NCI-H1930 (cell line): ENCODE data around the gene AVPR1B.
"Not testable (repeated sequence)": the region's sequence is repeated elsewhere in the genome, so short reads cannot be mapped to it uniquely, and the experiment has no call there.

Experiments
- DNase-seq, 2 experiments: peaks; one replicate each; lab custom pipeline; 2025; lab: John Stamatoyannopoulos, UW

Gene AVPR1B

GRCh38 chr1:206082831-206083695 is 34.1 kb downstream of the AVPR1B start:
- no peak for DNase-seq

- no peak for DNase-seq
Observed at GRCh38 chr1:206081856-206082255, 35.3 kb downstream of the AVPR1B start.

GRCh38 chr1:206080026-206080820 is 37.0 kb downstream of the AVPR1B start:
- DNase-seq, result no peak

- no peak for DNase-seq
Observed at GRCh38 chr1:206079135-206079534, 38.1 kb downstream of the AVPR1B start.

GRCh38 chr1:206075786-206076755 is 41.1 kb downstream of the AVPR1B start:
- no peak for DNase-seq

- no peak for DNase-seq
Observed at GRCh38 chr1:206074839-206075238, 42.3 kb downstream of the AVPR1B start.

- no peak for DNase-seq
Observed at GRCh38 chr1:206070627-206071304, 46.4 kb downstream of the AVPR1B start.

GRCh38 chr1:206068314-206068713 is 48.9 kb downstream of the AVPR1B start:
- DNase-seq, result no peak

- DNase-seq, result no peak
Observed at GRCh38 chr1:206067486-206068227, 49.5 kb downstream of the AVPR1B start.

GRCh38 chr1:206066479-206067171 is 50.6 kb downstream of the AVPR1B start:
- DNase-seq, result no peak

- no peak for DNase-seq
Observed at GRCh38 chr1:206065547-206066145, 51.5 kb downstream of the AVPR1B start.

- DNase-seq, result not testable (repeated sequence)
Observed at GRCh38 chr1:206064501-206064900, 52.7 kb downstream of the AVPR1B start.

GRCh38 chr1:206064001-206064400 is 53.2 kb downstream of the AVPR1B start:
- DNase-seq, result not testable (repeated sequence)

- no peak for DNase-seq
Observed at GRCh38 chr1:206062464-206062863, 54.7 kb downstream of the AVPR1B start.

- no peak for DNase-seq
Observed at GRCh38 chr1:206060844-206061243, 56.3 kb downstream of the AVPR1B start.
